Nephron progenitor cell (in vitro differentiated cells): ENCODE measurements around the gene SPRYD3.

Experiments used
- DNase-seq: peaks from one replicate; pipeline ENCODE4 v3.0.0; 2021
- H3K27ac Mint-ChIP-seq: 2 replicates; pipeline ENCODE4 v1.8.0; 2021; ENCODE audit warnings: mild to moderate bottlenecking, moderate library complexity, mixed read lengths
- H3K27me3 Mint-ChIP-seq: 2 replicates; pipeline ENCODE4 v1.8.0; 2021; ENCODE audit warnings: mild to moderate bottlenecking, low read depth, mixed read lengths; ENCODE audit not compliant: poor library complexity
- H3K36me3 Mint-ChIP-seq: 2 replicates; pipeline ENCODE4 v1.8.0; 2021; ENCODE audit warnings: low read depth, mixed read lengths
- H3K4me1 Mint-ChIP-seq: 2 replicates; pipeline ENCODE4 v1.8.0; 2021; ENCODE audit warnings: mixed read lengths
- H3K4me3 Mint-ChIP-seq: 2 replicates; pipeline ENCODE4 v1.8.0; 2021; ENCODE audit warnings: mild to moderate bottlenecking, moderate library complexity, mixed read lengths
- H3K9me3 Mint-ChIP-seq: 2 replicates; pipeline ENCODE4 v1.8.0; 2021; ENCODE audit warnings: mild to moderate bottlenecking, moderate library complexity, mixed read lengths
- TF ChIP-seq, protein P1 (sequence below): fragments of 200-600 bp; sonication (generic); IDR thresholded peaks from 2 replicates; pipeline ENCODE4 v1.5.0; 2021; ENCODE audit warnings: antibody characterized with exemption

SPRYD3 gene, protein sequence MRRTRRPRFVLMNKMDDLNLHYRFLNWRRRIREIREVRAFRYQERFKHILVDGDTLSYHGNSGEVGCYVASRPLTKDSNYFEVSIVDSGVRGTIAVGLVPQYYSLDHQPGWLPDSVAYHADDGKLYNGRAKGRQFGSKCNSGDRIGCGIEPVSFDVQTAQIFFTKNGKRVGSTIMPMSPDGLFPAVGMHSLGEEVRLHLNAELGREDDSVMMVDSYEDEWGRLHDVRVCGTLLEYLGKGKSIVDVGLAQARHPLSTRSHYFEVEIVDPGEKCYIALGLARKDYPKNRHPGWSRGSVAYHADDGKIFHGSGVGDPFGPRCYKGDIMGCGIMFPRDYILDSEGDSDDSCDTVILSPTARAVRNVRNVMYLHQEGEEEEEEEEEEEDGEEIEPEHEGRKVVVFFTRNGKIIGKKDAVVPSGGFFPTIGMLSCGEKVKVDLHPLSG

DNA sequence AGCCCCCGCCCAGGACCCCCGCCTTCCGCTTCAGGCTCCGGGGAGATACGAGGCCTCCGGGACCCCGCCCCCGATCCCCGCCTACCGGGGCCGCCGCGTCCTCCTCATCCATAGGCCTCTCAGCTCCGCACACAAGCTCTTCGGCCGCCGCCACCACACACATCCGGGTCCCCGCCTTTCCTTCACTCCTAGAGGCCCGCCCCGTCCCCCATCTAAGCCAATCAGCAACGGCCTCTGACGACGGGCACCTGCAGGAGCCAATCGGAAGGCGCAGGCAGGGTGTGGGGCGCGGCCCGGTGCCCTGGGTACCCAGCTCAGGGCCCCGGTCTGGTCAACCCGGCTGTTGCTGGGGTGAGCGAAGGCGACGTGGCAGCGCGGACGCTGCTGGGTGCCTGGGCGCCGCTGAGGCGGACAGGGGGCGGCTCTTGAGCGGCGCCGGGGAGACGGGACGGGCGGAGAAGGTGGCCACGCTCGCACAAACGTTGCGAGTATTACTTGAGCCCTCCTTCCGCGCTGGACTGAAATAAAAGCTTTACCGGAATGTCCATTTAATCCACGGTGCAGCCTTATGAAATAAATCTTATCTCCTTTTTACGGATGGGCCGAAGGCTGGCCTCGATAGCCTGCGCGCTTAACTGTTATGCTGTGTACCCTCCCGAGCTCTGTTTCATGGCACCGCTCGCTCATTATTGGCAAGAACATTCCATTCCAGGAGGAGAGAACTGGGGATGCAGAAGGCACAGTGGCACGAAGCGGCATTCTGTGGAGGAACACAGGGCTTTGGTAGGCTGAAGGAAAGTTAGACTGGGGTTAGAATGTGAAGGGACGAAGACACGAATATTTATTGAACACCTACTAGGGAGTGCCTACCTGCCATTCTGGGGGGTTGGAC is at the start of gene SPRYD3:
Gene SPRYD3, minus strand, starts transcription at position 165 of the 892 bp plus-strand sequence. Its CDS starts 57 bp downstream, at position 108.
- H3K9me3 Mint-ChIP-seq: peaks cover 8% of the 10 kb centered on the region
- TF ChIP-seq, protein P1, sequence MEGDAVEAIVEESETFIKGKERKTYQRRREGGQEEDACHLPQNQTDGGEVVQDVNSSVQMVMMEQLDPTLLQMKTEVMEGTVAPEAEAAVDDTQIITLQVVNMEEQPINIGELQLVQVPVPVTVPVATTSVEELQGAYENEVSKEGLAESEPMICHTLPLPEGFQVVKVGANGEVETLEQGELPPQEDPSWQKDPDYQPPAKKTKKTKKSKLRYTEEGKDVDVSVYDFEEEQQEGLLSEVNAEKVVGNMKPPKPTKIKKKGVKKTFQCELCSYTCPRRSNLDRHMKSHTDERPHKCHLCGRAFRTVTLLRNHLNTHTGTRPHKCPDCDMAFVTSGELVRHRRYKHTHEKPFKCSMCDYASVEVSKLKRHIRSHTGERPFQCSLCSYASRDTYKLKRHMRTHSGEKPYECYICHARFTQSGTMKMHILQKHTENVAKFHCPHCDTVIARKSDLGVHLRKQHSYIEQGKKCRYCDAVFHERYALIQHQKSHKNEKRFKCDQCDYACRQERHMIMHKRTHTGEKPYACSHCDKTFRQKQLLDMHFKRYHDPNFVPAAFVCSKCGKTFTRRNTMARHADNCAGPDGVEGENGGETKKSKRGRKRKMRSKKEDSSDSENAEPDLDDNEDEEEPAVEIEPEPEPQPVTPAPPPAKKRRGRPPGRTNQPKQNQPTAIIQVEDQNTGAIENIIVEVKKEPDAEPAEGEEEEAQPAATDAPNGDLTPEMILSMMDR: no peak
- H3K27me3 Mint-ChIP-seq: peaks cover 33% of the 10 kb centered on the region
- peak within 1 kb of the TSS; percentile 95 for H3K27ac Mint-ChIP-seq
- H3K4me1 Mint-ChIP-seq: peaks cover 31% of the 10 kb centered on the region
- H3K4me3 Mint-ChIP-seq: peak within 1 kb of the TSS; percentile 92
- DNase-seq: peak; percentile 98
- H3K36me3 Mint-ChIP-seq: peaks cover 21% of the 10 kb centered on the region

DNA sequence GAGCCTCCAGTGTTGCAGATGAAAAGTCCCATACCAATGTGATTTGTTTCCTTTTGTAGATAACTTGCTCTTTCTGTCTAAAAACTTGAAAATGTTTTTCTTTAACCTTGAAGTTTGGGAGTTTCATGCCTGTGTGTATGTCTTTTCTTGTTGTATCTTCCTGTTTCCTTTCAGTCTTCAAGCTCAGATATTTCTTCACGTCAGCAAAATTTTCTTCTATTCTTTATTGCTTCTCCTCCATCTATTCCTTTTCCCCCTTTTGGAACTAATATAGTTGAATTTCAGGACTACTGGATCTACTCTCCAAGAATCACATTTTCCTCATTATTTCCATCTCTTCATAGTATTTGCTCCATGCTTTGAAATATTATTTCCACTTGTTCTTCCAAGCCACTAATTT is 48.0 kb upstream of the SPRYD3 start:
- Mint-ChIP-seq H3K27ac (no peak overlapping the region), H3K4me1 (peaks cover 8% of the 10 kb centered on the region), H3K4me3 (no peak overlapping the region), H3K9me3 (peaks cover 10% of the 10 kb centered on the region), H3K27me3 (peaks cover 29% of the 10 kb centered on the region), H3K36me3 (no peaks in the 10 kb centered on the region)
- TF ChIP-seq, protein P1: no peak
- DNase-seq: no peak

DNA sequence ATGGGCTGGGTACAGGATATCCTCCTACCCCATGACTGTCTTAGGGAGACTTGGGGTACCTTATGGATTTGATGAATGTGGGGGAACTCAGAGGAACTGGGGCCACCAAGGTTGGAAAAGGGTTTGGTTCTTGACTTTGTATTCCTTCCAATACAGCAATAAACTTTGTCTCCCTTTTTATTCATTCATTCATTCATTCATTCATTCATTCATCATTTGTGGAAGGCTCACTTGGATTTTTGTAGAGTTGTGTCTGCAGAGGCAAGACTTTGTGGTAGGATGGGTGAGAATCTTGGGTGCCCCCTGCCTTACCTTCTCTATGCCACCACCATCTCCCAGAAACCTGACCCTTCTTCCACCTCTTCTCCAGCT is 45.1 kb upstream of the SPRYD3 start:
- H3K9me3 Mint-ChIP-seq: peaks cover 10% of the 10 kb centered on the region
- H3K4me3 Mint-ChIP-seq: no peak overlapping the region
- H3K4me1 Mint-ChIP-seq: peaks cover 12% of the 10 kb centered on the region
- no peak overlapping the region for H3K27ac Mint-ChIP-seq
- H3K36me3 Mint-ChIP-seq: no peaks in the 10 kb centered on the region
- TF ChIP-seq, protein P1: no peak
- DNase-seq: no peak
- peaks cover 16% of the 10 kb centered on the region for H3K27me3 Mint-ChIP-seq

DNA sequence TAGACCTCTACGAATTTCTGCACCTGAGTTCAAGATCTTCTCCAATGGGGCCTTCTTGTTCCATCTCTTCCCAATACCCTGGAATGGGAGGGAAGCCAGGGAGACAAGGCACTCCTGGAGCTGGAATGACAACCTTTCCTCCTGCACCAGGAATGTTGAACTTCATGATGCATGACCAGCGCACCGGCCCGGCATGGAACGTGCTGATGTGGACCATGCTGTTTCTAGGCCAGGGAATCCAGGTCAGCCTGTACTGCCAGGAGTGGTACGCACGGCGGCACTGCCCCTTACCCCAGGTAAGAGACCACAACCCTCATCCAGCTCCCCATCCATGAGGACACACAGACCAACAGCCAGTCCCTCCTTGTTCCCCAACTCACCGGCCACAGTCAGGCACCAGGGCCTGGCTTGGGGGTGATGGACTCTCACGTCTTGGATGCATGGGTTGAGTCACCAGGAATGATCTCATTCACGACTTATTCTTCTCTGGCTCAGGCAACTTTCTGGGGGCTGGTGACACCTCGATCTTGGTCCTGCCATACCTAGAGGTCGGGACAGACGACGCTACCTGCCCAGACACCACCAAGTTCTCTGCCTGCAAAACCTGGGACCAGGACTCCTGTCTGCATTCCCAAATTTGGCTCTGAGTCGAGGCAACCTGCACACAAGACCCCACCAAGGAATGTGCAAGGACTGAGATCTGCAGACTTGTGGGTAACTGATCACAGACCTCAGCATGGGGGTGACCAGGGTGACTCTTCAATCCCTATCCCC is 44.6 kb upstream of the SPRYD3 start:
- peaks cover 10% of the 10 kb centered on the region for H3K27me3 Mint-ChIP-seq
- TF ChIP-seq, protein P1: no peak
- DNase-seq: no peak
- peaks cover 8% of the 10 kb centered on the region for H3K4me1 Mint-ChIP-seq
- no peak overlapping the region for H3K4me3 Mint-ChIP-seq
- peak overlapping the region; percentile 42 for H3K27ac Mint-ChIP-seq
- H3K36me3 Mint-ChIP-seq: no peaks in the 10 kb centered on the region
- peaks cover 10% of the 10 kb centered on the region for H3K9me3 Mint-ChIP-seq

DNA sequence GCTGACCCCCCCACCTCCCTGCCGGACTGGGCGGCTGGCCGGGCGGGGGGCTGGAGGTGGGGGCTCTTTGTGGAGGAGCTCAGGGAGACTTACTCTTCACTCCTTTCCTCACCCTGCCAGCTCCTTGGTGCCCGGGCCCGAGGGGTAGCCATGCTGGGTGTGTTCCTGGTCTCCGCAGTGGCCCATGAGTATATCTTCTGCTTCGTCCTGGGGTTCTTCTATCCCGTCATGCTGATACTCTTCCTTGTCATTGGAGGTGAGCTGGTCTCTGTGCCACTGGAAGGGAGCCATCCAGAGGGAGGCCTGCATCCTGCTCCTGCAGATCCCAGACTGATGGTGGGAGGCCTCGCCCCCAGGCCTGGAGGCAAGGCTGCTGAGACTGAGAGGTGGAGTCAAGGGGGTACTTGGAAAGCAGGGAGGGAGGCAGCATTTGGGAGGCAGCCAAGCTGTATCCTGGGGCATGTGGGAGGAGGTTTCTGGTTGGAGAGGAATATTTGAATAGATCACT is 43.8 kb upstream of the SPRYD3 start:
- Mint-ChIP-seq H3K9me3 (peaks cover 10% of the 10 kb centered on the region), H3K27ac (peak overlapping the region; percentile 42), H3K4me1 (peaks cover 8% of the 10 kb centered on the region), H3K4me3 (no peak overlapping the region), H3K27me3 (peaks cover 10% of the 10 kb centered on the region), H3K36me3 (no peaks in the 10 kb centered on the region)
- DNase-seq: no peak
- TF ChIP-seq, protein P1: no peak
